ENCODE measurements around the gene NEK11. TPM values are rescaled to one million over a fixed set of nuclear protein-coding genes. Genes with fewer than 3 reads are reported as not detected.

Gene NEK11
- total RNA-seq: 5.7 TPM
- long read RNA-seq, partial matches to known transcripts: 3 of 7 reads
- long read RNA-seq, other reads (novel, unspliced or antisense): 4 of 7 reads

GRCh38 chr3:131026321-131027151, at the start of gene NEK11, which contains the start of gene ASTE1:
Gene NEK11, plus strand, starts transcription at chr3:131026877. Its CDS starts 2,832 bp downstream, at chr3:131029709.
Gene ASTE1, minus strand, starts transcription at chr3:131026825. Its CDS starts 1,519 bp downstream, at chr3:131025306.
- DNase-seq (ENCODE audit: low spot score): peak; percentile 95

GRCh38 chr3:130979117-130979516, 47.6 kb upstream of the NEK11 start:
- DNase-seq (ENCODE audit: low spot score): no peak

GRCh38 chr3:130981469-130981868, 45.2 kb upstream of the NEK11 start:
- no peak for DNase-seq (ENCODE audit: low spot score)

- no peak for DNase-seq (ENCODE audit: low spot score)
These were observed 36.4 kb upstream of the NEK11 start for GRCh38 chr3:130990282-130990681.

- no peak for DNase-seq (ENCODE audit: low spot score)
These were observed 35.6 kb upstream of the NEK11 start for GRCh38 chr3:130991126-130991525.

- DNase-seq (ENCODE audit: low spot score): no peak
These were observed 34.3 kb upstream of the NEK11 start for GRCh38 chr3:130992344-130992743.

GRCh38 chr3:130997289-130997688, 29.4 kb upstream of the NEK11 start:
- DNase-seq (ENCODE audit: low spot score): no peak

GRCh38 chr3:131001071-131001470, 25.6 kb upstream of the NEK11 start:
- DNase-seq (ENCODE audit: low spot score): no peak

- DNase-seq (ENCODE audit: low spot score): no peak
These were observed 22.1 kb upstream of the NEK11 start for GRCh38 chr3:131004603-131005002.

GRCh38 chr3:131007256-131007655, 19.4 kb upstream of the NEK11 start:
- DNase-seq (ENCODE audit: low spot score): no peak

- DNase-seq (ENCODE audit: low spot score): no peak
These were observed 18.9 kb upstream of the NEK11 start for GRCh38 chr3:131007782-131008181.

- DNase-seq (ENCODE audit: low spot score): no peak
These were observed 18.4 kb upstream of the NEK11 start for GRCh38 chr3:131008326-131008725.

- DNase-seq (ENCODE audit: low spot score): no peak
These were observed 17.0 kb upstream of the NEK11 start for GRCh38 chr3:131009698-131010097.

- DNase-seq (ENCODE audit: low spot score): no peak
These were observed 7.7 kb upstream of the NEK11 start for GRCh38 chr3:131018970-131019369.

GRCh38 chr3:131020122-131020693, 6.5 kb upstream of the NEK11 start:
- DNase-seq (ENCODE audit: low spot score): no peak

GRCh38 chr3:131025539-131025938, 1.1 kb upstream of the NEK11 start:
- no peak for DNase-seq (ENCODE audit: low spot score)

- DNase-seq (ENCODE audit: low spot score): no peak
These were observed 2.2 kb downstream of the NEK11 start for GRCh38 chr3:131028844-131029243.

GRCh38 chr3:131031660-131032059, 5.0 kb downstream of the NEK11 start:
- DNase-seq (ENCODE audit: low spot score): no peak

- no peak for DNase-seq (ENCODE audit: low spot score)
These were observed 6.9 kb downstream of the NEK11 start for GRCh38 chr3:131033480-131034080.

- no peak for DNase-seq (ENCODE audit: low spot score)
These were observed 9.6 kb downstream of the NEK11 start for GRCh38 chr3:131036200-131036816.

GRCh38 chr3:131036986-131037385, 10.3 kb downstream of the NEK11 start:
- DNase-seq (ENCODE audit: low spot score): no peak

GRCh38 chr3:131038326-131038725, 11.6 kb downstream of the NEK11 start:
- DNase-seq (ENCODE audit: low spot score): no peak

Measured in mesenteric fat pad (tissue), 1 donor.